Measurements from ENCODE around the gene KRTAP1-5.

DNA sequence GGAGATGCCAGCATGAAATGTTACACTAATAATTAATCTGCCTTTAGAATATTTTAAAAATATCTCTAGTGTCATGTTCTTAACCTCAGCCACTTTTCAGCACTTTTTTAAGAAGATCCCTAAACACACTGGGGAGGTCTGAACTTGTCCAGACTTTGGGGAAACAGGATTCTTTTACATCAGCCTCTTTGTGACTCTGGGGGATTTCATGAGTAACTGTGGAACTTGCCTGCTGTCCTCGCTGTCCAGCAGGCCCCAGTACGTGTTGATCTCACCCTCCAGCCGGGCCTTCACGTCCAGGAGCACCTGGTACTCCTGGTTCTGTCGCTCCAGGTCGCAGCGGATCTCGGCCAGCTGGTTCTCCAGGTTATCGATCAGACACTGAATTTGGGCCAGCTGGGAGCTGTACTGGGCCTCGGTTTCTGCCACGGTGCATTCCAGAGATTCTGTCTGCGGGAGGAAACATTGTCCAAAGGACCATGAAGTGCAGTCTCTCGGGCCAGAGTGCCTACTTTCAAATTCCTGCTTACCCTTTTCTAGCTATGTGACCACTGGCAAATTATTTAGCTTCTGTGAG lies 48.3 kb downstream of the KRTAP1-5 start:
- TF ChIP-seq, protein P1, sequence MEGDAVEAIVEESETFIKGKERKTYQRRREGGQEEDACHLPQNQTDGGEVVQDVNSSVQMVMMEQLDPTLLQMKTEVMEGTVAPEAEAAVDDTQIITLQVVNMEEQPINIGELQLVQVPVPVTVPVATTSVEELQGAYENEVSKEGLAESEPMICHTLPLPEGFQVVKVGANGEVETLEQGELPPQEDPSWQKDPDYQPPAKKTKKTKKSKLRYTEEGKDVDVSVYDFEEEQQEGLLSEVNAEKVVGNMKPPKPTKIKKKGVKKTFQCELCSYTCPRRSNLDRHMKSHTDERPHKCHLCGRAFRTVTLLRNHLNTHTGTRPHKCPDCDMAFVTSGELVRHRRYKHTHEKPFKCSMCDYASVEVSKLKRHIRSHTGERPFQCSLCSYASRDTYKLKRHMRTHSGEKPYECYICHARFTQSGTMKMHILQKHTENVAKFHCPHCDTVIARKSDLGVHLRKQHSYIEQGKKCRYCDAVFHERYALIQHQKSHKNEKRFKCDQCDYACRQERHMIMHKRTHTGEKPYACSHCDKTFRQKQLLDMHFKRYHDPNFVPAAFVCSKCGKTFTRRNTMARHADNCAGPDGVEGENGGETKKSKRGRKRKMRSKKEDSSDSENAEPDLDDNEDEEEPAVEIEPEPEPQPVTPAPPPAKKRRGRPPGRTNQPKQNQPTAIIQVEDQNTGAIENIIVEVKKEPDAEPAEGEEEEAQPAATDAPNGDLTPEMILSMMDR (IDR thresholded peaks at IDR 0.05 in 2 of 3, conservative IDR thresholded peaks at IDR 0.05 in 1 of 3; ENCODE audit: control insufficient read depth in 2 of 3, extremely low read depth in 1 of 3, insufficient read depth in 1 of 3, low read depth in 3 of 3, low read length in 3 of 3) = no peak
- TF ChIP-seq, protein P2, sequence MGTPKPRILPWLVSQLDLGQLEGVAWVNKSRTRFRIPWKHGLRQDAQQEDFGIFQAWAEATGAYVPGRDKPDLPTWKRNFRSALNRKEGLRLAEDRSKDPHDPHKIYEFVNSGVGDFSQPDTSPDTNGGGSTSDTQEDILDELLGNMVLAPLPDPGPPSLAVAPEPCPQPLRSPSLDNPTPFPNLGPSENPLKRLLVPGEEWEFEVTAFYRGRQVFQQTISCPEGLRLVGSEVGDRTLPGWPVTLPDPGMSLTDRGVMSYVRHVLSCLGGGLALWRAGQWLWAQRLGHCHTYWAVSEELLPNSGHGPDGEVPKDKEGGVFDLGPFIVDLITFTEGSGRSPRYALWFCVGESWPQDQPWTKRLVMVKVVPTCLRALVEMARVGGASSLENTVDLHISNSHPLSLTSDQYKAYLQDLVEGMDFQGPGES (IDR thresholded peaks at IDR 0.05) = no peak
- TF ChIP-seq, protein P3, sequence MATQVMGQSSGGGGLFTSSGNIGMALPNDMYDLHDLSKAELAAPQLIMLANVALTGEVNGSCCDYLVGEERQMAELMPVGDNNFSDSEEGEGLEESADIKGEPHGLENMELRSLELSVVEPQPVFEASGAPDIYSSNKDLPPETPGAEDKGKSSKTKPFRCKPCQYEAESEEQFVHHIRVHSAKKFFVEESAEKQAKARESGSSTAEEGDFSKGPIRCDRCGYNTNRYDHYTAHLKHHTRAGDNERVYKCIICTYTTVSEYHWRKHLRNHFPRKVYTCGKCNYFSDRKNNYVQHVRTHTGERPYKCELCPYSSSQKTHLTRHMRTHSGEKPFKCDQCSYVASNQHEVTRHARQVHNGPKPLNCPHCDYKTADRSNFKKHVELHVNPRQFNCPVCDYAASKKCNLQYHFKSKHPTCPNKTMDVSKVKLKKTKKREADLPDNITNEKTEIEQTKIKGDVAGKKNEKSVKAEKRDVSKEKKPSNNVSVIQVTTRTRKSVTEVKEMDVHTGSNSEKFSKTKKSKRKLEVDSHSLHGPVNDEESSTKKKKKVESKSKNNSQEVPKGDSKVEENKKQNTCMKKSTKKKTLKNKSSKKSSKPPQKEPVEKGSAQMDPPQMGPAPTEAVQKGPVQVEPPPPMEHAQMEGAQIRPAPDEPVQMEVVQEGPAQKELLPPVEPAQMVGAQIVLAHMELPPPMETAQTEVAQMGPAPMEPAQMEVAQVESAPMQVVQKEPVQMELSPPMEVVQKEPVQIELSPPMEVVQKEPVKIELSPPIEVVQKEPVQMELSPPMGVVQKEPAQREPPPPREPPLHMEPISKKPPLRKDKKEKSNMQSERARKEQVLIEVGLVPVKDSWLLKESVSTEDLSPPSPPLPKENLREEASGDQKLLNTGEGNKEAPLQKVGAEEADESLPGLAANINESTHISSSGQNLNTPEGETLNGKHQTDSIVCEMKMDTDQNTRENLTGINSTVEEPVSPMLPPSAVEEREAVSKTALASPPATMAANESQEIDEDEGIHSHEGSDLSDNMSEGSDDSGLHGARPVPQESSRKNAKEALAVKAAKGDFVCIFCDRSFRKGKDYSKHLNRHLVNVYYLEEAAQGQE (IDR thresholded peaks at IDR 0.05; ENCODE audit: low read depth, low read length) = no peak

Measured in GM12878 (cell line).